C4-2B (cell line): ENCODE results near the gene TRPV4.

Source experiments
- H3K27ac ChIP-seq: fragments of 450-650 bp; 2 replicates; pipeline ENCODE4 v1.5.1; 2017
- ZFX ChIP-seq: fragments of 450-650 bp; IDR thresholded peaks from 2 replicates; pipeline ENCODE4 v1.6.1; 2017
- TF ChIP-seq, protein P1 (sequence below): fragments of 450-650 bp; conservative IDR thresholded peaks from 2 replicates; pipeline ENCODE4 v1.5.1; 2017; ENCODE audit warnings: mild to moderate bottlenecking

The TRPV4 gene

DNA sequence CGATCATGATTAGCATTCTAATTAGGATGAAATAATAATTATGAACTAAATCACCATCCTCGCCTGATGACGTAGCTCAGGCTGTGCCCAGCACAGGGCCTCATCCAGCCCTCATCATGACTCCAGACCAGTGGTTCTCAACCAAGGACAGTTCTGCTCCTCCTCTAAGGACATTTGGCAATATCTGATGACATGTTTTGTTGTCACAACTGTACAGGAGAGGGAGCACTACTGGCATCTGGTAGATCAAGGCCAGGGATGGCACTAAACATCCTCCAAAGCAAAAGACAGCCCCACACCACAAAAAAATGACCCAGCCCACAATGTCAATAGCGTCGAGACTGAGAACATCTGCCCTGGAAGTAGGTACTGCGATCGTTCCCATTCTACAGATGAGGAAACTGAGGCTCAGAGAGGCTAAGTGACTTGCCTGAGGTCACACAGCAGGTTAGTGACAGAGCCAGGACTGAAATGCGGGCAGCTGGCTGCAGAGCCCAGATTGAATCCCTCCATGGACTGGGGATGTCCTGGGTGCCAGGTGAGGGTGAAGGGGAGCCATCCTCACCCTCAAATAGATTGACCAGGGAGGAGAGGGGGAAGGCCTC, 15.5 kb downstream of the TRPV4 start:
- TF ChIP-seq, protein P1, sequence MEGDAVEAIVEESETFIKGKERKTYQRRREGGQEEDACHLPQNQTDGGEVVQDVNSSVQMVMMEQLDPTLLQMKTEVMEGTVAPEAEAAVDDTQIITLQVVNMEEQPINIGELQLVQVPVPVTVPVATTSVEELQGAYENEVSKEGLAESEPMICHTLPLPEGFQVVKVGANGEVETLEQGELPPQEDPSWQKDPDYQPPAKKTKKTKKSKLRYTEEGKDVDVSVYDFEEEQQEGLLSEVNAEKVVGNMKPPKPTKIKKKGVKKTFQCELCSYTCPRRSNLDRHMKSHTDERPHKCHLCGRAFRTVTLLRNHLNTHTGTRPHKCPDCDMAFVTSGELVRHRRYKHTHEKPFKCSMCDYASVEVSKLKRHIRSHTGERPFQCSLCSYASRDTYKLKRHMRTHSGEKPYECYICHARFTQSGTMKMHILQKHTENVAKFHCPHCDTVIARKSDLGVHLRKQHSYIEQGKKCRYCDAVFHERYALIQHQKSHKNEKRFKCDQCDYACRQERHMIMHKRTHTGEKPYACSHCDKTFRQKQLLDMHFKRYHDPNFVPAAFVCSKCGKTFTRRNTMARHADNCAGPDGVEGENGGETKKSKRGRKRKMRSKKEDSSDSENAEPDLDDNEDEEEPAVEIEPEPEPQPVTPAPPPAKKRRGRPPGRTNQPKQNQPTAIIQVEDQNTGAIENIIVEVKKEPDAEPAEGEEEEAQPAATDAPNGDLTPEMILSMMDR, result no peak
- TF ChIP-seq ZFX, result no peak
- H3K27ac ChIP-seq, result no peak overlapping the region

DNA sequence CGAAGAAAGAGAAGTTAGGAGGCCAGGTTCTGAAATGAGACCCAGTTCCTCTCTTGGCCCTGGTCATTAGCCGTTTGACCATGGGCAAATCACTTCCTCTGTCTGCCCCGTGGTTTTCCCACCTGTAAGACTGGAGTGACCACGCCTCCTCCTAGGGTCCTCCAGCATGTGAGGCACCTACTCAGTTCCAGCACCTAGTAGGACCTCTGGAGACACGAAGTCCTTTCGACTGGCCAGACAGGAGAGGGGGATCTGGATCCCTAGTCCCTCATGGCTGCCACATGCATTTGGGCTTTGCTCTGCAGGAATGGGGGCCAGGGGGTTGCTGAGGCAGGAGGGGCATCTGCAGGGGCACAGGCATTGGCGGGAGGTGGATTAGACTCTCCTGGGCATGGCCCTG, 16.3 kb downstream of the TRPV4 start:
- H3K27ac ChIP-seq, result no peak overlapping the region
- TF ChIP-seq ZFX, result no peak

DNA sequence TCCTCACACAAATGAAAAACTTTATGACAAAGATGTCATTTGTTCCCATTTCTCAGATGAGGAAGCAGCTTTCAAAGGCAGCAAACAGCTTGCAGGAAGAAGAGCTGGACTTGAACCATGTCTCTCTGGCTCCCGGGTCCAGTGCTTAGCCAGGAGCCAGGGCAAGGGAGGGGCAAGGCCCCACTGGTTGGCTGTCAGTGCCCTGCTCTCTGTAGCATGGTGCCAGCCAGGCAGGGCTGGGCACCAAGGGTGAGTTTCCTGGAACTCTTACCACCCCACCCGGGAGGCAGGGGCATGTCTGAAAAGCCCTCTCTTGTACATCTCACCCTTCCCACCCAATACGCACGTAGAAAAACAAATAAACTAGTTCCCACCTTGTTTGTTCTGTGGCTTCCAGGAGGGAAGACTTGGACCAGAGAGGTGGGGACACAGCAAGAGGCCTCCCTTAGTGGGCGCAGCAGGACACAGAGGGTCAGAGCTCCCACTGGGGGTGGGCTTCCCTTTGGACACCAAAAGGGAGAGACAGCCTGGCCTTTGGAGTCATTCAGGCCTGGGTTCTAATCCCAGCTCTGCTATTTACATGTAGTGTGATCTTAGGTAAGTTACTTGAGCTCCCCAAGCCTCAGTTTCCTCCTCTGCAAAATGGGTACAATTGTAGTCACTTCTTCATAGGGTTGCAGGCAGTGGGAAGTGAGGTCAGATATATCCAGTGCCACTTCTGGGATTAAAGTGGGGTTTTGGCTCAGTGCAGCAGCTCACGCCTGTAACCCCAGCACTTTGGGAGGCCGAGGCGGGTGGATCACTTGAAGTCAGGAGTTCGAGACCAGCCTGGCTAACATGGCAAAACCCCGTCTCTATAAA, 17.2 kb downstream of the TRPV4 start:
- no peak for TF ChIP-seq ZFX
- TF ChIP-seq, protein P1, result no peak
- H3K27ac ChIP-seq, result no peak overlapping the region

DNA sequence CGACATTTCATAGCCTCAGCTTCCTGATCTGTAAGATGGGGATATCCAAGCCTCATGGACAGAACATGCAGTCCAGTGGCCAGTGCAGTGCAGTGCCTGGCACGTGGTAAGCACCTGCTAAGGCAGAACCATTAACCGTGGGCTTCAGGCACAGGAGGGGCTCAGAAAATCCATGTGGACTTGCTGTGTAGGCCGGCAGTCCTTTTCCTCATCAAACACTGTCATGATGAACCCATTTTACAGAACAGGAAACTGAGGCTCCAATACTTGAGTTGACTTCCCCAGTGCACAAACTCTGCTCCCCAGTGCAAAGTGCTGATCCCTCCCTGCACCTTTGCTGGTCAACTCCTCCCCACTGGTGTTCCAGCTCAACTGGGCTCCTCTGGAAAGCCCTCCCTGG, 18.0 kb downstream of the TRPV4 start:
- no peak overlapping the region for H3K27ac ChIP-seq
- TF ChIP-seq, protein P1, result no peak
- TF ChIP-seq ZFX, result no peak

DNA sequence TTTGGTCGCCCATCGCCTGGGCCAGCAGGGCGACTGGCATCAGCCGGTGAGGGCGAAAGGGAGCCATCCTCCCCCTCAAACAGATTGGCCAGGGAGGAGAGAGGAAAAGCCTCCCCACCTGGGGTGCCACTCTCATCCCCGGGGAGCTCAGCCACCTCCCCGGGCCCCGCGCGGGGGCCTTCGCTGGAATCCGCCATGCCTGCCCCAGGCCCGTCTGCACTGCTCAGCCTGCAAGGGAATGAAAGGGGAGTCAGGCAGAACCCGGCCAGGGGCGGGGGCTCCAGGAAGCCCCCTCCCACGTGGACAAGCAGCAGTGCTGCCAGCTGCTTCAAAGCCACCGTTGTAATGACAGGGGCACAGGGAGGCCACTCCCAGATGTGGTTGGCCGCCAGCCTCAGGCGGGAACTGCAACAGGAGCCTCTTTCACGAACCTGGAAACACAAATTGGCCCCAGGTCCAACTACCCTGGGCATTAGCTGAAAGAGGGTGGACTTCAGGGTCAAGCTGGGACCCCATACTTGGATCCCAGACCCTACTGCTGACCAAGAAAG, 18.5 kb downstream of the TRPV4 start:
- no peak overlapping the region for H3K27ac ChIP-seq
- TF ChIP-seq, protein P1, result no peak
- TF ChIP-seq ZFX, result no peak

DNA sequence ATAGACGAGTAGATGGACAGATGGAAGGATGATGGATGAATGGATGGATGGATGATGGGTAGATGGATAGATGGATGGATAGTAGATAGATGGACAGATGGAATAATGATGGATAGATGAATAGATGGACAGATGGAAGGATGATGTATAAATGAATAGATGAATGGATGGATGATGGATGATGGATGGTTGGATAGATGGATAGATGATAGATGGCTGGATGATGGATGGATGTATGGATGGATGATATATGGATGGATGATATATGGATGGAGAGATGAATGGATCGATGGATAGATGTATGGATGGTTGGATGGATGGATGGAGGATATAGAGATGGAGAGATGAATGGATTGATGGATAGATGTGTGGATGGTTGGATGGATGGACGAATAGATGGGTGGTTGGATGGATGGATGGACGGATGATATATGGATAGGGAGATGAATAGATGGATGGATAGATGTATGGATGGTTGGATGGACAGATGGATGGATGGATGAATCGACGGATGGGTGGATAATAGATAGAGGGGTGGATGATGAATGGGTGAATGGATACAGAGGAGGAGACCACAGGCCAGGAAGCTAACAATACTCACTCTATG, 19.3 kb downstream of the TRPV4 start:
- TF ChIP-seq, protein P1, result no peak
- TF ChIP-seq ZFX, result no peak
- no peak overlapping the region for H3K27ac ChIP-seq

DNA sequence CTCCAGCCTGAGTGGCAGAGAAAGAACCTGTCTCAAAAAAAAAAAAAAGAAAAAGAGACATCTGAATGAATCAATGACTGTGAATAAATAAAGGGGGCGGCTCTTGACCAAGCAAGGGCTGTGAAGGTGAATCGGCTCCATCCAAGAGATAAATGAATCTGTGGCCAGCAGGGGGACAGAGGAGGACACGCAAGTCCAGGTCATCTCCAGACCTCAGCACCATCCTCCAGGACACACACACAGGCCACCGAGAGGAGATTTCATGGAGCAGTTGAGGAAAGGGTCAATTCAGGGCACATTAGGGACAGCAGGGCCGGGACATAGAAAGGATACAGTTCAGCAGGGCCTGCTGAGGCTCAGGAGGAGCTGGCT, 21.6 kb downstream of the TRPV4 start:
- TF ChIP-seq, protein P1, result no peak
- TF ChIP-seq ZFX, result no peak
- H3K27ac ChIP-seq, result no peak overlapping the region
